Adrenal gland (tissue), 12 donors: ENCODE results near the gene CD5L. TPM values are rescaled to one million over a fixed set of nuclear protein-coding genes. Genes with fewer than 3 reads are reported as not detected.

ENCODE experiments used
- DNase-seq, 7 donors: peaks; one replicate each; pipeline ENCODE4 v3.0.0-alpha.2; 2019 to 2020
- H3K27ac ChIP-seq, 5 donors: fragments of 200-600 bp; sonication (generic) in 4 of 5; 1 replicate in 3 of 5; 2 replicates in 2 of 5; pipeline versions ENCODE4 v1.5.1 to v1.8.0; 2016 to 2020; ENCODE audit warnings: mild to moderate bottlenecking in 1 of 5
- H3K27me3 ChIP-seq: fragments of 200-600 bp; 2 replicates; pipeline ENCODE4 v1.8.0; 2021
- H3K36me3 ChIP-seq, 2 donors: fragments of 200-600 bp; replicated peaks in 1 of 2; 1 replicate in 1 of 2; 2 replicates in 1 of 2; pipeline versions ENCODE4 v1.5.1 to v1.8.0; 2018 to 2022
- H3K4me1 ChIP-seq, 2 donors: fragments of 200-600 bp; replicated peaks in 1 of 2; 1 replicate in 1 of 2; 2 replicates in 1 of 2; pipeline versions ENCODE4 v1.5.1 to v1.8.0; 2018 to 2021
- H3K4me3 ChIP-seq, 4 donors: fragments of 200-600 bp; sonication (generic) in 3 of 4; one replicate each; pipeline ENCODE4 v1.5.1; 2016 to 2018
- H3K9me3 ChIP-seq, 3 donors: fragments of 200-600 bp; sonication (generic) in 1 of 3; replicated peaks in 1 of 3; 1 replicate in 2 of 3; 2 replicates in 1 of 3; pipeline versions ENCODE4 v1.5.1 to v1.8.0; 2016 to 2021
- POLR2A ChIP-seq, 2 donors: fragments of 450-650 bp; IDR thresholded peaks; one replicate each; pipeline ENCODE4 v1.6.1; 2017; ENCODE audit warnings: antibody characterized with exemption in 2 of 2, mild to moderate bottlenecking in 2 of 2, moderate library complexity in 1 of 2
- WGBS, 4 donors: extraction: QIAGEN DNeasy Blood & Tissue Kit in 2 of 4; methylation state at CpG; one replicate each; pipeline versions ENCODE4 v1.1.5 to v1.1.7; 2013 to 2017; 5-methylcytosine and 5-hydroxymethylcytosine counted together
- intact Hi-C, 2 donors: fragments of 100-400 bp; cut with DNase I; formaldehyde crosslinking; loops; one replicate each; pipeline versions ENCODE4 v1.14.1 to v1.15.0; 2022 to 2023
- polyA plus RNA-seq, 3 donors: library from polyadenylated mRNA; stranded (reverse); fragments of 200-250 nt in 2 of 3; fragments of 350-450 nt in 1 of 3; fragmentation: Illumina TruSeq in 1 of 3; extraction: RNeasy Lipid Tissue Mini Kit (QIAGEN cat#74804) in 1 of 3; gene quantifications; one replicate each; pipeline ENCODE4 v1.2.3, GENCODE V29; 2013 to 2014
- small RNA-seq, 2 donors: library from RNA; depleted of rRNA; stranded (forward); fragments of <200 nt; gene quantifications; one replicate each; pipeline ENCODE3, GENCODE V24; 2016
- total RNA-seq, 9 donors: library from RNA; depleted of rRNA in 4 of 9; stranded (reverse); fragments of >200 nt in 4 of 9; fragments of 120-200 nt in 1 of 9; fragmentation: NEBNext Ultra II Directional in 1 of 9; extraction: Animal tissue kit (Norgen Biotek cat#: 25700) in 1 of 9; gene quantifications; one replicate each; pipeline versions ENCODE4 v1.1.0 to v1.2.4, GENCODE V29; 2013 to 2023
- TF ChIP-seq, protein P1 (sequence below), 6 experiments: fragments of 450-650 bp in 4 of 6; fragments of 200-600 bp in 2 of 6; sonication (generic) in 1 of 6; IDR thresholded peaks; 1 replicate in 5 of 6; 2 replicates in 1 of 6; pipeline versions ENCODE4 v1.5.1 to v1.8.0; 2016 to 2021; ENCODE audit warnings: antibody characterized with exemption in 6 of 6, mild to moderate bottlenecking in 2 of 6, moderate library complexity in 1 of 6
- donor health status: healthy with polysubstance abuse.
- donor health status: Bipolar disorder and iron deficiency.
- donor health status: DM: yes; HTN: yes; CAD: no.
- donor health status: DM: no; HTN: no; CAD: no.
- donor health status: DM: no; HTN: no; CAD: no.
- donor health status: DM: yes; HTN: yes; CAD: no.

The CD5L gene
- total and polyA plus RNA-seq, 12 donors, result 0.16 to 2.4 (median 0.32) TPM; not detected in 9

DNA sequence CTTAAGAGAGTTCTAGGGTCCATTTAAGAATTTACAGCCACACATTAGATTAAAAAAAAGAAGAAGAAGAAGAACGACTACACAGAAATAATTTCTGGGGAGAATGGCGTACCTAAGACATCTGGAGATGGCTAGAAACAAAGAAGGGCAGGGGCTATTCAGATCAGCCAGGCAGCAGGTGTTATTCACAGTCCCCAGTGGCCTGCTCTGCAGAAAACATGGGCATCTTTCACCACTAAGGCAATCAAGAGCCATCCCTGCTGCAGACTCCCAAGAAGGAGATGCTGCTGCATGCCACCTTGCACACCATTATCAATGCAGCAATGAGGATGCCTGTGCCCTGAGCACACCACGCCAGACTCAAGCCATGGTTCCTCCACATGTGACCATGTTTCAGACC is 56.8 kb downstream of the CD5L start:
- TF ChIP-seq, protein P1, sequence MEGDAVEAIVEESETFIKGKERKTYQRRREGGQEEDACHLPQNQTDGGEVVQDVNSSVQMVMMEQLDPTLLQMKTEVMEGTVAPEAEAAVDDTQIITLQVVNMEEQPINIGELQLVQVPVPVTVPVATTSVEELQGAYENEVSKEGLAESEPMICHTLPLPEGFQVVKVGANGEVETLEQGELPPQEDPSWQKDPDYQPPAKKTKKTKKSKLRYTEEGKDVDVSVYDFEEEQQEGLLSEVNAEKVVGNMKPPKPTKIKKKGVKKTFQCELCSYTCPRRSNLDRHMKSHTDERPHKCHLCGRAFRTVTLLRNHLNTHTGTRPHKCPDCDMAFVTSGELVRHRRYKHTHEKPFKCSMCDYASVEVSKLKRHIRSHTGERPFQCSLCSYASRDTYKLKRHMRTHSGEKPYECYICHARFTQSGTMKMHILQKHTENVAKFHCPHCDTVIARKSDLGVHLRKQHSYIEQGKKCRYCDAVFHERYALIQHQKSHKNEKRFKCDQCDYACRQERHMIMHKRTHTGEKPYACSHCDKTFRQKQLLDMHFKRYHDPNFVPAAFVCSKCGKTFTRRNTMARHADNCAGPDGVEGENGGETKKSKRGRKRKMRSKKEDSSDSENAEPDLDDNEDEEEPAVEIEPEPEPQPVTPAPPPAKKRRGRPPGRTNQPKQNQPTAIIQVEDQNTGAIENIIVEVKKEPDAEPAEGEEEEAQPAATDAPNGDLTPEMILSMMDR (IDR thresholded peaks at IDR 0.05), result no peak
- no peak for TF ChIP-seq POLR2A (IDR thresholded peaks at IDR 0.05)
- no peaks in the 10 kb centered on the region for H3K27me3 ChIP-seq
- H3K4me1 ChIP-seq, result no peaks in the 10 kb centered on the region
- DNase-seq, result no peak
- intact Hi-C loops, result no loop called here
- H3K36me3 ChIP-seq, result no peaks in the 10 kb centered on the region
- no peak overlapping the region for H3K4me3 ChIP-seq
- no peaks in the 10 kb centered on the region for H3K9me3 ChIP-seq
- no peak overlapping the region for H3K27ac ChIP-seq
- 72 to 81% (median 74%) methylated on average over 3 of the region's 3 CpGs for WGBS, 4 donors

DNA sequence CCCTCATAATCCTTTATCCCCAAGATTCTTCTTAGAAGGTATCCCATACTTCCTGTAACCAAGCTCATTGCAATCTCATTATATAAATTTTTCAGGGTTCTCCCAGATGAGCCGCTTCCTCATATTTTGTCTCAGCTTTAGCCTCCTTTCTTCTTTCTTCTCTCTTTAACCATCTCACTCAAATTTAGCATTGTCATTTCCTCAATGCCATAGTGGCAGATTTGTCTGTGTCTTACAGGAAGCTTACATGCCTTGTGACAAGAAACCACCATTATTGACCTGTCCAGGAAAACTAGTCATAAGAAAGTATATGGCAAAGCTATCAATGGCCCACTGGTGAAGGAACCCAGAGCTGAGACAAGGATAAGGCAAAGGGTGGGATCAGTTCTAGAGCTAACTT is 58.7 kb downstream of the CD5L start:
- WGBS, 4 donors, result 66 to 84% (median 79%) methylated on average over 1 of the region's 1 CpG
- no peaks in the 10 kb centered on the region for H3K27me3 ChIP-seq
- H3K36me3 ChIP-seq, result no peaks in the 10 kb centered on the region
- TF ChIP-seq, protein P1 (IDR thresholded peaks at IDR 0.05), result no peak
- no peak for TF ChIP-seq POLR2A (IDR thresholded peaks at IDR 0.05)
- intact Hi-C loops, result no loop called here
- H3K27ac ChIP-seq, result no peak overlapping the region
- no peak overlapping the region for H3K4me3 ChIP-seq
- H3K4me1 ChIP-seq, result no peaks in the 10 kb centered on the region
- no peaks in the 10 kb centered on the region for H3K9me3 ChIP-seq
- no peak for DNase-seq

DNA sequence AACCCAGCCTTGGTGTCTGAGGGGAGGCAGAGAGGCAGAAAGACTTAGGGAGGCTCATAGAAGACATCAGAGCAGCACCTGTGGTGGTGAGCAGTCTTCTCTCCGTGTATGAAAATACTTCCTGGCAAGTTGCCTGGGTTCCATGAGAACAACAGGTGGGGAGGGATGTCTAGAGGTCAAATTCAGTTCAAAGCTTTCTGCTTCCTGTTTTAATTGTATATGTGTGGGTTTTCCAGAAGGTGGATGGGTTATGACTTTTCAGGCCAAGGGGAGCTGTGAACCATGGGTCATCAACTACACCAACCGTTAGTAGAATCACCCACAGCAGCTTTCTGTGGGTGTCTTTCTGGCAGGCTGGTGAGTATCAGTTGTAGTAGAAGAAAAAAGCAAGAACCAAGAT is 60.6 kb downstream of the CD5L start:
- Histone ChIP-seq H3K36me3 (no peaks in the 10 kb centered on the region), H3K4me1 (no peaks in the 10 kb centered on the region), H3K9me3 (no peaks in the 10 kb centered on the region), H3K27me3 (no peaks in the 10 kb centered on the region), H3K27ac (no peak overlapping the region), H3K4me3 (no peak overlapping the region)
- no peak for DNase-seq
- TF ChIP-seq, protein P1 (IDR thresholded peaks at IDR 0.05), result no peak
- TF ChIP-seq POLR2A (IDR thresholded peaks at IDR 0.05), result no peak
- 45 to 66% (median 51%) methylated on average over 2 of the region's 2 CpGs for WGBS, 4 donors
- intact Hi-C loops, result no loop called here

Small RNA genes within 50 kb of the gene (small RNA-seq; reads per million reads assigned to genes)
- gene MRPS21P2, result 0 reads per million in 2 donors

Other genes with a start within 250 kb of the CD5L start
- not detected for gene FCRL4, start 243.7 kb downstream of the CD5L start, total RNA-seq
- gene FCRL4, start 243.7 kb downstream of the CD5L start, polyA plus RNA-seq, result not detected
- under 1 TPM in 4 of 9 donors, not detected in 5; 0.06 to 0.46 (median 0.19) TPM for gene FCRL3, start 141.0 kb downstream of the CD5L start, total RNA-seq
- gene FCRL3, start 141.0 kb downstream of the CD5L start, polyA plus RNA-seq, result under 1 TPM; 0.03 to 0.08 (median 0.04) TPM
- not detected for gene FCRL2, start 64.7 kb downstream of the CD5L start, total RNA-seq
- gene FCRL2, start 64.7 kb downstream of the CD5L start, polyA plus RNA-seq, result under 1 TPM; 0.03 to 0.15 (median 0.08) TPM
- gene FCRL1, start 21.7 kb downstream of the CD5L start, total RNA-seq, result under 1 TPM in 1 of 9 donors, not detected in 8; 0.40 TPM
- under 1 TPM in 1 of 3 donors, not detected in 2; 0.03 TPM for gene FCRL1, start 21.7 kb downstream of the CD5L start, polyA plus RNA-seq
- 10 to 100 TPM; 19.4 to 57.2 (median 47.5) TPM for gene KIRREL1, start 151.8 kb upstream of the CD5L start, total RNA-seq
- gene KIRREL1, start 151.8 kb upstream of the CD5L start, polyA plus RNA-seq, result 10 to 100 TPM; 10.1 to 13.9 (median 11.2) TPM